GM21390 (cell line): Measurements from ENCODE around the gene SOHLH1.

Experiments used
- ATAC-seq: cut with Tn5 transposase; IDR thresholded peaks from one replicate; pipeline ENCODE4 v1.9.1; 2021; ENCODE audit not compliant: unreplicated experiment

SOHLH1 gene

DNA sequence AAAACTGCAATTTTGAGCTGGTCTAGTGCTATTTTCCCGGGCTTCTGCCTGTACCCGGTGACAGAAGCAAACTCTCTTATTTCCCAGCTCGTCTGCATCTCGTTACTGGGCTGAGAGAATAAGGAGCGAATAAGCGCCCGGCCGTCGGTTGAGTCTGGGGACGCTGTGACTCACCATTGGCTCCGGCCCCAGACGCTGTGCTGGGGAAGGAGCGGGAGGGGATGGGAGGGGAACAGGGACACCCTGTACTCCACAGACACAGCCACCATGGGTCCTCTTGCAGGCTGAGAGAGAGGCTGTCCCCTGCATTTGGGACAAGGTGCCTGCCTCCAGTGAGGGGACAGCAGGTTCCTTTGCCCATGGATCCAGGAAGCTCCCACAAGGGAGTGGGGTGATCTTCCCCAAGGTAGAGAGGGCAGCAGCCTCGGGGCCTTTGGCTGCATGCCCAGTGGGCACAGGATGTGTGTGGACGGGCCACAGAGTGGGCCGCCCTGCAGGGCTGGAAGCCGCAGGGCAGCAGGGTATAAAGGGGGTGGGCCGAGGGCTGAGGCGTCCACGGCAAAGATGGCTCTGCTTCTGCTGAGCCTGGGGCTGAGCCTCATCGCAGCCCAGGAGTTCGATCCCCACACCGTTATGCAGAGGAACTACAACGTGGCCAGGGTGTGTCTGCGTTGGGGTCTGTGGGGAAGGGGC, 36.4 kb downstream of the SOHLH1 start, which contains the start of gene LCN9:
Gene LCN9, plus strand, starts transcription at position 552 of the 693 bp plus-strand sequence. Its CDS starts 13 bp downstream, at position 565.
- no peak for ATAC-seq

DNA sequence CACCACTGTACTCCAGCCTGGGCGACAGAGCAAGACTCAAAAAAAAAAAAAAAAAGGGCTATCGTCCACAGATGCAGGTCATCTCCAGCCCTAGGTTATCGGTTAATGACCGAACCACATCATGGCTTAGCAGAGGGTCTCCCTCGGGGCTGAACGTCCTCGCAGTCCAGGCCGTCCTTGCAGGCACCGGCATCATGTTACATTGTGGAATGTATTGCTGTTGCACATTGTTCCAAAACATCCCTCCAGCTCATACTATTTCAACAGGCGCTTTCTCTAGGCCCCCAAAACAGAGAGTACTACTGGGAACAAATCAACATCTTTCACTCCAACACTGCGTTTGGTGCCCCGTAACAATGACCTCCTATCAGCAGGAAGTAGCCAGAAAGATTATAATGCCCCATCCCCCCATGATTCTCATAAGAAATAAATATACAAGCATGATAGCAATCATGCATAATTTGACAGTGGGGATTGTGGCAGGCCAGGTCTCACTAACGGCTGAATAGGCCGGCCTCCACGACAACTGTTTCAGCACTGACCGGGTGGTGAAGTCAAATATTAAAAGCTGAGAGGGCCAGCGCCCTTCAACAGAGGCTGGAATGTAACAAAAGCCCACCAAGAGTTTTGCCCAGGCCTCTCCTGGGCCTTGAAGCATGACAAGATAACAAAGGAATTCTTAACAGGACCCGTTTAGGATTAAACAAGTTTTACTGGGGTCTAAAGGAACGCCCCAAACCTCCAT, 37.3 kb downstream of the SOHLH1 start:
- ATAC-seq = no peak

DNA sequence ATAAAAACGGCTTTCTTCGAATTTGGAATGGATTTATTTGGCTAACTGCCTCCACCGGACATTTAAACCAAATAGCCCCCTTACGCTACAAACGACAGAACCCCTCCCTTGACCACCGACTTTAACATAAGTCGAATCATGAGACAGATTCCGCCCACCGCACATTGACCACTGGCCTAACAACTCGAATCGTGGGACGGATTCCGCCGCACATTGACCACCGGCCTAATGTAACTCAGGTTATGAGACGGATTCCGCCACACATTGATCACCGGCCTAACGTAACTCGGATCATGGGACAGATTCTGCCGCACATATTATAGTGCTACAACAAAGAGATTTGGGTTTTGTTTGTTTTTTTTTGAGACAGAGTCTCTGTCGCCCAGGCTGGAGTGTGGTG, 38.9 kb downstream of the SOHLH1 start:
- no peak for ATAC-seq

DNA sequence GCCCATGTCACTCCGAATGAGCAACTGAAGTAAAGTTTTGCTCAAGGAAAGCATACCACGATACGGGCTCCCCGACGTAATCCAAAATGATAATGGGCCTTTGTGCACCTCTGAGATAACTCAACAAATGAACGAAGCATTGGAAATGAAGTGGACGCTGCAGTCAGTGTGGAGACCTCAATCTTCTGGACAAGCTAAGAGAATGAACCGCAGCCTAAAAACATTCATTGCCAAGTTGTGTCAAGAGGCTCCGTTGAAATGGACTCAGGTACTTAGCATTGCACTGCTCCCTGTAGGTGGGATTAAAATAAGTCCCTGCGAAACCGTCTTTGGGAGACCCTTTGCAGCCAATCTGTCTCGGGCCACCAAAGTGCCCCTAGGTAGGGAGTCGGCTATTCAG, 40.0 kb downstream of the SOHLH1 start:
- ATAC-seq = no peak

DNA sequence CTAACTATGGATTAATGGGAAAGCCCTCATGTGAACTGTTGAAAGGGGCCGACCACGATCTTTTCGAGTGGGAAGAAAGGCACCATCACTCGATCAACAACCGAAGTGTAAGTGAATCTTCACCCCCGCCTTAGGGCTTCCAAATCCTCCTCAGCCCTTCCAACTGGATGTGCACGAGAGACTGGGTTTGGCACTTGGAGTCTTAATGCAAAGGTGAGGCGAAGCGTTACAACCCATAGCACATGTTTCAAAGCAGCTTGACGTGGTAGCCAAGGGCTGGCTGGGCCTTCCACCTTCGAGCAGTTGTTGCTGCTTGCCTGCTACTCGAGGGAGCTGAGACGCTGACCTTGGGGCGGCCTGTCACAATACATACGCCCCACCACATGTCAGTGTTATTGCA, 41.9 kb downstream of the SOHLH1 start:
- no peak for ATAC-seq

DNA sequence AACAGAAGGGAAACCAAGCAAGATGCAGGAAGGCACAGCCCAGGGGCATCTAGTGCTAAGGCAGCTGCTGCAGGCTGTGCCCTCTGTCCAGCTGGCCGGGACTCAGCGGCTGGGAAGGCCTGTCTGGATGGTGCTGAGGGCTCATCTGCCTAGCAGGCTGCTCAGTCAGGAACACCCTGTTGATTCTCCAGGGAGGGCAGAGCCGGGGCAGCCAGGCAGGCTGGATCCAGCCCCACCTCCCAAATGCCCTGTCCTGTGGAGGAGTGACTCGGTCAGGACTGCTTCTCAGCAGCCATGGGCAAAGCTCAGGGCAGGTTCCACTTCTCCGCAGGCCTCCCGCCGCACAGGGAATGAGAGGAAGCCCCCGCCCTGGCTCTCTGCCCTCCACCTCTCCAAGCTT, 44.0 kb downstream of the SOHLH1 start:
- ATAC-seq = no peak

DNA sequence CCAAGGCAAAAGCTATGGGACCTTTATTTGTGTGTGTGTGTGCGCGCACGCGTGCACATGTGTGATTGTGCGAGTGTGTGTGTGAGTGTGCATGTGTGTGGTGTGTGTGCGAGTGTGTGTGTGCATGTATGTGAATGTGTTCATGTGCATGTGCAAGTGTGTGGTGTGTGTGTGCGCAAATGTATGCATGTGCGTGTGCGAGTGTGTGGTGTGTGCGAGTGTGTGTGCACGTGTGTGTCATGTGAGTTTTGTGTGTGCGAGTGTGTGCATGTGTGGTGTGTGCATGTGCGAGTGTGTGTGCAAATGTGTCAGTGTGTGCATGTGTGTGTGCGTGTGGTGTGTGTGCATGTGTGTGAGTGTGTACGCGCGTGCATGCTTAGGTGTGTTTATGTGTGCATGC, 48.9 kb downstream of the SOHLH1 start:
- no peak for ATAC-seq

DNA sequence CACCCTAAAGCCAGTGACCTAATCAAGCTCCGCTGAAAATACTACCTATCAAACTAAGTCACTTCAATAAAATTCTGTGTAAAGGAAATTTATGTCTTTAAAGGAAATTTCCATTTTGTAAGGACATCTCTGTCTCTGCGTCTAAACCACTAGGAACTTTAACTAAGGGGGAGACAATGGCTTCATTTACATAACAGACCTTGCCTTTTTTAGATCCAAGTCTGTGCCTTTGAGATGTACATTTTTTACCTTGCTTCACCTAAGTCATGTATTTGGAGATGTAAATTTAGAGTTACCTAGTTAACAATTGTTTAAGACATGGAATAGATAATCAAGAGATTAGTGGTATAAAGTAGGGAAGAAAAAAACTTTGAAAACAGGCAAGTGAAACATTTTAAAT, 49.8 kb downstream of the SOHLH1 start:
- ATAC-seq = no peak

DNA sequence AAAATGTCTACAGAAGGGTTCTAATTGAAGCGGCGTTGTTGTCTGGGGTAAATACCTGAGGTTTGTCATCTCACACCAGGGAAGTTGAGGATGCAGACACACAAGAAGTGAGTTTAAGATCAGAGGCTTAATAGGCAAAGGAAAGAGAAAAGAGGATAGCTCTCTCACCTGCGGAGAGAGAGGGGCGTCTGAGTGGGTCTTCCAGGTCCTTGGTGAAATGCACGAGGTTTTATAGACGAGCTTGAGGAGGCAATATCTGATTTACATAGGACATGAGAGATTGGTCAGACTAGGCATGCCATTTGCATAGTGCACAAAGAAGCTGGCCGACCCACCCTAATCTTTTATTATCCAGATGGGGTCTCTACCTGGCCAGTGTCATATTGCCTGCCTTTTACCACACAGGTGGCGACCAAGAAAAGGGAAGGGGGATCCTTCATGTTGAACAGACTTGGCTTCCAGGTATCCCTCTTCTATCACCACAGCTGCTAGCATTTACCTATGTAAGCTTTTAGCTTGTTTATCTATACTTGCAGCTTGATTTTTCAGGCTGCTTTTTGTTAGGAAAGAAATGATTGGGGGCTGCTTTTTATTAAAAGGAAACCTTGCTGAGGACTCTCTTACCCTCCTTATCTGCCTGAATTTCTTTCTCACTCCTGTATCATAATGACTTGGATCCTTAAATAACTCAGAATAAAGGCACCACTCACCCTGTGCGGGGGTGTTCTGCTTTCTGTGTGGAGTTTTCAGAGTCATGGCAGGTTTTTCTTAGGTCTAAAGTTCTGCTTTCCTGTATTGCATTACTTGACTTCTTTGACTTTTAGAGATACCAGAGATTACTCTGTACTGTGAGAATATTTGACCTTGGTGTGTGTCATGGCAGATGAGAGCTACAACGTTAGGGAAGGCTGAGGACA, 50.5 kb downstream of the SOHLH1 start:
- no peak for ATAC-seq

DNA sequence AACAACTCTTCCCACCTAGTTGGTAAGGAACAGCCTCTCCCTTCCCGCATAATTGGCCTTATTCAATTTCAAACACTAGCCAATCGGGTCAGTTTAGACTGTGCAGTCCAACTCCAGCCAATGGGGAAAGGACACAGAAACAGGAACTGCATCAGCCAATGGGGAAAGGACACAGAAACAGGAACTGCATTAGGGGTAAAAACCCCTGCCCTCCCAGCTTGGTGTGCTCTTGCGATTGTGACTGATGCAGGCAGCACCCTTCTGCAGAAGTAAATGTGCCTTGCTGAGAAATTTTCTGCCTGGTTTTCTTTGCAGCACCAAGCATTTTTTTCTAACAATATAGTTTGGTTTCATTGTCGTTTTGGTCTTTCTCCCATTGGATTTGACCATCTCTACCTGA, 51.4 kb downstream of the SOHLH1 start:
- no peak for ATAC-seq

DNA sequence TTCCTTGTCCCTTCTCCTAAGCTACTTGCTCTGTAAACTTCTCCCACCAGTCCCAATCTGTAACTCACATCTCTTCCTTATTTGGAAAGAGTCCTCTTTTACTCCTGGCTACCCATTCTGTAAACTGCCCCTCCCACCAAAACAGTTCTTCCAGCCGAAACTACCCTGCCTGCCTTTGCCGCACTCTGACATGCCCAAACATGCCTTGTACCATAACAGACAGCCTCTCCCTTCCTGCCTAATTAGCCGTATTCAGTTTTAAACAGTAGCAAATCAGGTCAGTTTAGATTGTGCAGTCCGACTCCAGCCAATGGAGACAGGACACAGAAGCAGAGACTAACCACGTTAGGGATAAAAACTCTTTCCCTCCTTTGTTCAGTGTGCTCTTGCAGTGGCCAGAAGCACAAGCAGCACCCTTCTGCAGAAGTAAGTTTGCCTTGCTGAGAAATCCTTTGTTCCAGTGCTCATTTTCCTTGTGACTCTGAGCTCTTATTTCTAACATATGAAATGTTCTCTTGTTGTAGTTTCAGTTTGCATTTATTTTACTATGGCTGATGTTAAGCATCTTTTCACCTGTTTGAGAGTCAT, 54.6 kb downstream of the SOHLH1 start:
- no peak for ATAC-seq
